GF-D8 (cell line): Measurements from ENCODE around the gene CAMKK2.
"Not testable (repeated sequence)": the region's sequence is repeated elsewhere in the genome, so short reads cannot be mapped to it uniquely, and the experiment has no call there.

Source experiments
- DNase-seq: peaks from one replicate; lab custom pipeline; 2025; lab: John Stamatoyannopoulos, UW

The CAMKK2 gene

GRCh38 chr12:121223292-121224285 is 72.9 kb downstream of the CAMKK2 start:
- DNase-seq: no peak

GRCh38 chr12:121222847-121223246 is 73.7 kb downstream of the CAMKK2 start:
- no peak for DNase-seq

DNA sequence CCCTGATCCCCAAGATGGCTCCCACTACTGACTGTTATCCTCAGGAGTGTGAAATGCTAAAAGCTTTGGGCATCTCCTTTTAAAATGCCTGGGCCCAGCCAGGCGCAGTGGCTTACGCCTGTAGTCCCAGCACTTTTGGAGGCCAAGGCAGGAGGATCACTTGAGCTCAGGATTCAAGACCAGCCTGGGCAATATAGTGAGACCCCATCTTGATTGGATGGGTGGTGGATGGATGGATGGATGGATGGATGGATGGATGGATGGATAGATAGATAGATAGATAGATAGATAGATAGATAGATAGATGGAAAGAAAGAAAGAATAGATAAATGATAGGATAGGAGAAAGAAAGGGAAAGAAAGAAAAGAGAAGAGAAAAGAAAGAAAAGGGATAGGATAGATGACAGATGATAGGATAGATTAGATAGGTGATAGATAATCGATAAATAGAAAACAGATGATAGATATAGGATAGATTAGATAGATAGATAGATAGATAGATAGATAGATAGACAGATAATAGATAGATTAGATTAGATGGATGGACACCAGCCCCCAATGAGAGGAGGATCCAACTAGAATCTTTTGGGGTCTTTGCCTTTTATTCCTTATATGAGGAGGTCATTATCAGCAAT is 77.0 kb downstream of the CAMKK2 start:
- no peak for DNase-seq

- no peak for DNase-seq
Measured at GRCh38 chr12:121218588-121219352, 77.7 kb downstream of the CAMKK2 start.

DNA sequence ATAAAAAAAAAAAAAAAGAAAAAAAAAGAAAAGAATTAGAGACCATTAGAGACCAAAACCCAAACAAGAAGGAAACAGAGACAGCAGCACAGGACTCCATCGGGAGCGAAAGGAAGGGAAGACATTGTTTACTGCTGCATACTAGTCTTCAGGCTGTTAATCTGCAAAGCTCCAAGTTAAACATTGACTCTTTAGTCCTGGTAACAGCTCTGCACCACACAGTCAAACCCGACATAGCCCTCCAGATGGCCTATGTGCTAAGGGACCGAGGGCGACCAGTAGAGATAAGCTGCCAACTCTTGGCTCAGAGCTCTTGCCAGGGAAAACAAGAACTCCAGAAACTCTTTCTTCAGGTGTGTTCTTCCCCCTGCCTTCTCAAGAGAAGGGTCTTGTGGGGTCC is 78.7 kb downstream of the CAMKK2 start:
- DNase-seq: no peak

DNA sequence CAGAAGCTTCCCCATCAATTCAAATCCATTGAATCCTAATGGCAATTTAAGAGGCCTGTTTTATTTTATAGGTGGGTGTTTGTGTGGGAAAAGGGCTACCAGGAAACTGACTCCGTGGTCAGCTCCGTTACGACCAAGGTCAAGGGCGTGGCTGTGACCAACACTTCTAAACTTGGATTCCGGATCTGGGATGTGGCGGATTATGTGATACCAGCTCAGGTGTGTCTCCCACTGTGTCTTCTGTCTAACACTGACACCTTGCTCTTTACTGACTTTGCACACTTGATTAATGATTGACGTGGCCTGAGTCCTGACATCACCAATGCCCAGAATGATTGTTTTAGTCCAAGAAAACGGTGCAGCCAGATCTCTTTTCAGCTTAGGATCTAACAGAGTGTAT is 79.4 kb downstream of the CAMKK2 start:
- DNase-seq: no peak

GRCh38 chr12:121216102-121216501 is 80.4 kb downstream of the CAMKK2 start:
- no peak for DNase-seq

GRCh38 chr12:121214855-121215745 is 81.4 kb downstream of the CAMKK2 start:
- DNase-seq: no peak

- DNase-seq: peak; percentile 12
Measured at GRCh38 chr12:121214166-121214777, 82.2 kb downstream of the CAMKK2 start.

DNA sequence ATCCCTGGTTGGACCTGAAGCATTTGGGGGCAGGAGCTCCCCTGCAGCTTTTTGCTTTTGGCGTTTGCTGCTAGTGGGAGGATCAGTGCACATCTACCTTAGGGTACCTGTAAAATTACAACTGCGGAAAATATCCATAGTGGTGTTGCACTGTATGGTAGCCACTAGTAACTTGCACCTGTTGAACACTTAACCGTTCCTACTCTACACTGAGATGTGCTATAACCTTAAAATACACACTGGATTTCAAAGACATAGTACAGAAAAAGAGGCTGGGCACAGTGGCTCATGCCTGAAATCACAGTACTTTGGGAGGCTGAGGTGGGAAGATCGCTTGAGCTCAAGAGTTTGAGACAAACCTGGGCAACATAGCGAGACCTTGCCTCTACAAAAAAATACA is 83.6 kb downstream of the CAMKK2 start:
- DNase-seq: no peak

DNA sequence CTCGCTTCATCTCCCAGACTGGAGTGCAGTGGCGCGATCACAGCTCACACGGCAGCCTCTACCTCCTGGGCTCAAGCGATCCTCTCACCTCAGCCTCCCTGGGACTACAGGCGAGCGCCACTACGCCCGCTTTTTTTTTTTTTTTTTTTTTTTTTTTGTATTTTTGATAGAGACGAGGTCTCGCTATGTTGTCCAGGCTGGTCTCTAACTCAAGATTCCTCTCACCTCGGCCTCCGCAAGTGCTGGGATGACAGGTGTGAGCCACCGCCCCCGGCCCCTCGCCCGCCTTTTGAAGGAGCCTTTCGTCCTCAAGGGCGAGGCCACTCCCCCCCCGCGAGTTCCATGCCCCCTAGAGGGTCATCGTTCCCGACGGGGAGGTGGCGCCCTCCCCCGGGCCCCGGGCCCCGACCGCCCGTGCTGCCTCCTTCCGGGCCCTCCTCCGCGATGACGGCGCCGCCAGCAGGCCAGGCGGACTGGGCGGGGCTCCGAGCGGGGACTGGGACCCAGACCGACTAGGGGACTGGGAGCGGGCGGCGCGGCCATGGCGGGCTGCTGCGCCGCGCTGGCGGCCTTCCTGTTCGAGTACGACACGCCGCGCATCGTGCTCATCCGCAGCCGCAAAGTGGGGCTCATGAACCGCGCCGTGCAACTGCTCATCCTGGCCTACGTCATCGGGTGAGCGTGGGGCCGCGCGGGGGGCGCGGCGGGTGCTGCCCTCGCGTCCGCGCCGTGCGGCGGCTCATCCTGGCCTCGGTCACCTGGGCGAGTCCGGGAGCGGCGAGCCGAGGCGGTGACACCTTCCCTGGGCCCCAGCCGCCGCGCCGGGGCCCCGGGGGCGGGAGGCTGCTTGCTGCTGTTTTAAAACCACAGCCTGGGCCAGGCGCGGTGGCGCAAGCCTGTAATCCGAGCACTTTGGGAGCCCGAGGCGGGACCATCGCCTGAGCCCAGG is 86.6 kb downstream of the CAMKK2 start, which contains the start of gene P2RX4:
Gene P2RX4 (plus strand): TSS at position 506 of the 949 bp plus-strand sequence. CDS start 36 bp downstream, at position 542.
- DNase-seq: peak; percentile 53

- no peak for DNase-seq
Measured at GRCh38 chr12:121209221-121209620, 87.3 kb downstream of the CAMKK2 start.

DNA sequence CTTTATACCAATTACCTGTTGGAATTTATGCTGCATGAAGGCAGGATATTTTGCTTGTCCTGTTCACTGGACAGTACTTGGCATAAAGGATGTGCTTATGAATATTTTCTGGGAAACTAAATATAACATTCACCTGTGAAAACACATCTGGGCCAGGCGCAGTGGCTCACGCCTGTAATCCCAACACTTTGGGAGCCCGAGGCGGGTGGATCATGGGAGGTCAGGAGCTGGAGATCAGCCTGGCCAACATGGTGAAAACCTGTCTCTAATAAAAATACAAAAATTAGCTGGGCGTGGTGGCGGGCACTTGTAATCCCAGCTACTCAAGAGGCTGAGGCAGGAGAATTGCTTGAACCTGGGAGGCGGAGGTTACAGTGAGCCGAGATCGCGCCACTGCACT is 87.9 kb downstream of the CAMKK2 start:
- DNase-seq: not testable (repeated sequence)

- no peak for DNase-seq
Measured at GRCh38 chr12:121205491-121205890, 91.0 kb downstream of the CAMKK2 start.

- DNase-seq: no peak
Measured at GRCh38 chr12:121203482-121203881, 93.0 kb downstream of the CAMKK2 start.

DNA sequence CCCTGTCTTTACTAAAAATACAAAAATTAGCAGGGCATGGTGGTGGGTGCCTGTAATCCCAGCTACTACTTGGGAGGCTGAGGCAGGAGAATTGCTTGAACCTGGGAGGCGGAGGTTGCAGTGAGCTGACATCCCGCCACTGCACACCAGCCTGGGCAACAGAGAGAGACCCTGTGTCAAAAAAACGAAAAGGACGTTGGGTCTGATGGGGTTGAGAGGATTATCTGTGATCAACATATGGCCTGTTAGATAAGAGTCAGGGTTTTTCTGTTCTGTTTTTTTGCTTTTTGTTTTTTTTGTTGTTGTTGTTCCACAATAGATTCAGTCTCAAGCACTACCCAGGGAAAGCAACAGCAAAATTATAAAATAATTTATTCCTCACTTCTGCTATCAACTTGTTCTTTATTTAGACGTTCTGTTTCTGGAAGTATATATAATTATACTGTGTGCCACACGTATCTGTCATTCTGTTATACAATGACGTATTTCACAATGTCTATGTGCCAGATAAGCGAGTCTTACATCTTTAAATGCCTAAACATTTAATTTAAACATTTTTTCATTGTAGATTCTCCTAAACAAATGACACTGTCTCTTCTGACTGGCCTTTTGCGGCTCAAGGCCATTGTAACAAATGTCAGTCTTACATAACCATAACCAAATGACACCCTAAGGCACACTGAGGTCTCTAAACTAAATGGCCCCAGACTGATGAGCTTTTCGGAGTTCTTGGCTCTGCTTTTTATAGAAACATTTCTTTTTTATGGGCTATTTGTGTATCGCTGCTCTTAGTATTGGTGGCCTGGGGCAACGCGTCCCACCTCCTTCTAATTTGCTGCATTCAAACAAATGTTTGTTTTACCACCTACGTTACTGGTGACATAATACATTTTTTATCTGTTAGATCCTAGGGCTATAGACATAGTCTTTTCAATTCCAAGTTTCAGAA is 93.8 kb downstream of the CAMKK2 start:
- DNase-seq: no peak

DNA sequence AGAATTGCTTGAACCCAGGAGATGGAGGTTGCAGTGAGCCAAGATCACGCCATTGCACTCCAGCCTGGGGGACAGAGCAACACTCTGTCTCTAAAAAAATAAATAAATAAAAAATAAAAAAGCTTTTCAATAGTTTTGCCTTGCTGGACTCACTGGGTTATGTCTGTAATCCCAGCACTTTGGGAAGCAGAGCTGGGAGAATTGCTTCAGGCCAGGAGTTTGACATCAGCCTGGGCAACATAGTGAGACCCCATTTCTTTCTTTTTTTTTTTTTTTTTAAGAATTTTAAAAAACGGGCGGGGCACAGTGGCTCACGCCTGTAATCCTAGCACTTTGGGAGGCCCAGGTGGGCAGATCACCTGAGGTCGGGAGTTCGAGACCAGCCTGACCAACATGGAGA is 95.4 kb downstream of the CAMKK2 start:
- DNase-seq: not testable (repeated sequence)

GRCh38 chr12:121198949-121199348 is 97.6 kb downstream of the CAMKK2 start:
- DNase-seq: no peak
